Esophagus squamous epithelium (tissue), 4 donors: ENCODE data around the gene RBFOX2.

Experiments
- CTCF ChIP-seq, 6 experiments: fragments of 450-650 bp in 4 of 6; fragments of 200-600 bp in 2 of 6; sonication (generic) in 2 of 6; IDR thresholded peaks; one replicate each; pipeline ENCODE4 v1.5.1; 2016 to 2019; ENCODE audit warnings: antibody characterized with exemption in 6 of 6, mild to moderate bottlenecking in 4 of 6, moderate library complexity in 4 of 6
- POLR2A ChIP-seq, 4 donors: fragments of 450-650 bp; IDR thresholded peaks; one replicate each; pipeline ENCODE4 v1.6.1; 2017; ENCODE audit warnings: antibody characterized with exemption in 4 of 4, mild to moderate bottlenecking in 4 of 4, moderate library complexity in 3 of 4

GRCh38 chr22:35949243-35949642 is 79.4 kb downstream of the RBFOX2 start:
- TF ChIP-seq CTCF (IDR thresholded peaks at IDR 0.05) = no peak
- no peak for TF ChIP-seq POLR2A (IDR thresholded peaks at IDR 0.05)
